HUES64 (cell line): ENCODE data around the gene SPTAN1.

Source experiments
- H3K27ac ChIP-seq: 2 replicates; pipeline ENCODE4 v1.7.0; 2013; ENCODE audit warnings: low read depth, low read length, inconsistent platforms
- H3K27me3 ChIP-seq: 2 replicates; pipeline ENCODE4 v1.6.1; 2013; ENCODE audit warnings: mild to moderate bottlenecking, low read length; ENCODE audit not compliant: insufficient read depth
- H3K36me3 ChIP-seq: 2 replicates; pipeline ENCODE4 v1.6.1; 2013; ENCODE audit warnings: mild to moderate bottlenecking, low read length; ENCODE audit not compliant: insufficient read depth
- H3K4me1 ChIP-seq: 2 replicates; pipeline ENCODE4 v1.6.1; 2013; ENCODE audit warnings: mild to moderate bottlenecking, low read length, moderate library complexity; ENCODE audit not compliant: insufficient read depth
- H3K4me3 ChIP-seq: 2 replicates; pipeline ENCODE4 v1.5.1; 2013; ENCODE audit warnings: mild to moderate bottlenecking, low read length, moderate library complexity
- H3K9ac ChIP-seq: 2 replicates; pipeline ENCODE4 v1.6.1; 2013; ENCODE audit warnings: mild to moderate bottlenecking, low read depth, low read length
- H3K9me3 ChIP-seq: 2 replicates; pipeline ENCODE4 v1.6.1; 2013; ENCODE audit warnings: low read depth, low read length; ENCODE audit not compliant: insufficient read depth
- WGBS: fragments of 150-250, 120-280 bp; methylation state at CpG from one replicate; pipeline ENCODE4 v1.1.7; 2013; ENCODE audit warnings: missing lambda C conversion rate; 5-methylcytosine and 5-hydroxymethylcytosine counted together

The SPTAN1 gene

GRCh38 chr9:128528445-128529160 is 23.8 kb upstream of the SPTAN1 start:
- H3K27me3 ChIP-seq: no peaks in the 10 kb centered on the region
- WGBS: 96% methylated on average over 15 of the region's 15 CpGs
- peaks cover 47% of the 10 kb centered on the region for H3K36me3 ChIP-seq
- H3K9ac ChIP-seq: no peak overlapping the region
- H3K9me3 ChIP-seq: no peaks in the 10 kb centered on the region
- H3K27ac ChIP-seq: no peak overlapping the region
- no peaks in the 10 kb centered on the region for H3K4me1 ChIP-seq
- H3K4me3 ChIP-seq: no peak overlapping the region

GRCh38 chr9:128529191-128529590 is 23.2 kb upstream of the SPTAN1 start:
- no peaks in the 10 kb centered on the region for H3K27me3 ChIP-seq
- 90% methylated on average over 4 of the region's 4 CpGs for WGBS
- no peak overlapping the region for H3K27ac ChIP-seq
- H3K36me3 ChIP-seq: peaks cover 44% of the 10 kb centered on the region
- H3K4me1 ChIP-seq: no peaks in the 10 kb centered on the region
- no peaks in the 10 kb centered on the region for H3K9me3 ChIP-seq
- H3K9ac ChIP-seq: no peak overlapping the region
- H3K4me3 ChIP-seq: no peak overlapping the region

GRCh38 chr9:128532581-128532980 is 19.8 kb upstream of the SPTAN1 start:
- no peak overlapping the region for H3K4me3 ChIP-seq
- no peaks in the 10 kb centered on the region for H3K27me3 ChIP-seq
- no peak overlapping the region for H3K27ac ChIP-seq
- WGBS: 96% methylated on average over 4 of the region's 4 CpGs
- no peaks in the 10 kb centered on the region for H3K9me3 ChIP-seq
- no peak overlapping the region for H3K9ac ChIP-seq
- no peaks in the 10 kb centered on the region for H3K4me1 ChIP-seq
- H3K36me3 ChIP-seq: peaks cover 30% of the 10 kb centered on the region

- H3K27me3 ChIP-seq: no peaks in the 10 kb centered on the region
- no peaks in the 10 kb centered on the region for H3K9me3 ChIP-seq
- no peak overlapping the region for H3K9ac ChIP-seq
- no peaks in the 10 kb centered on the region for H3K4me1 ChIP-seq
- peaks cover 54% of the 10 kb centered on the region for H3K36me3 ChIP-seq
- H3K27ac ChIP-seq: no peak overlapping the region
- H3K4me3 ChIP-seq: no peak overlapping the region
- WGBS: 92% methylated on average over 3 of the region's 3 CpGs
Measured at GRCh38 chr9:128540634-128541360, 11.6 kb upstream of the SPTAN1 start.

- H3K36me3 ChIP-seq: peaks cover 9% of the 10 kb centered on the region
Measured at GRCh38 chr9:128546504-128546903, 5.9 kb upstream of the SPTAN1 start.

GRCh38 chr9:128548876-128549275 is 3.5 kb upstream of the SPTAN1 start:
- Histone ChIP-seq H3K27me3 (peaks cover 8% of the 10 kb centered on the region; the same call in 1 of the 2 replicates), H3K9ac (no peak overlapping the region), H3K27ac (no peak overlapping the region), H3K4me1 (peaks cover 18% of the 10 kb centered on the region), H3K9me3 (no peaks in the 10 kb centered on the region), H3K36me3 (no peaks in the 10 kb centered on the region), H3K4me3 (no peak overlapping the region)
- WGBS: 90% methylated on average over 7 of the region's 7 CpGs

More at GRCh38 chr9:128546504-128546903, 5.9 kb upstream of the SPTAN1 start:
- H3K27me3 ChIP-seq: 0 out of 2 replicates have a peak, but pooled peaks cover 3% of the 10 kb centered on the region
- H3K9ac ChIP-seq: no peak overlapping the region
- 90% methylated on average over 3 of the region's 3 CpGs for WGBS
- H3K4me3 ChIP-seq: no peak overlapping the region
- peaks cover 9% of the 10 kb centered on the region for H3K4me1 ChIP-seq
- no peak overlapping the region for H3K27ac ChIP-seq
- H3K9me3 ChIP-seq: no peaks in the 10 kb centered on the region

GRCh38 chr9:128550226-128550625 is 2.2 kb upstream of the SPTAN1 start:
- H3K36me3 ChIP-seq: no peaks in the 10 kb centered on the region
- no peaks in the 10 kb centered on the region for H3K9me3 ChIP-seq
- H3K27ac ChIP-seq: no peak overlapping the region
- H3K4me1 ChIP-seq: peaks cover 31% of the 10 kb centered on the region
- H3K27me3 ChIP-seq: peaks cover 8% of the 10 kb centered on the region; the same call in 1 of the 2 replicates
- no peak overlapping the region for H3K4me3 ChIP-seq
- H3K9ac ChIP-seq: no peak overlapping the region
- WGBS: 80% methylated on average over 1 of the region's 2 CpGs

GRCh38 chr9:128550770-128551656 is 1.4 kb upstream of the SPTAN1 start:
- peaks cover 36% of the 10 kb centered on the region for H3K4me1 ChIP-seq
- H3K9ac ChIP-seq: peak overlapping the region; percentile 69; the same call in 1 of the 2 replicates
- WGBS: 49% methylated on average over 11 of the region's 11 CpGs
- H3K27ac ChIP-seq: no peak overlapping the region
- H3K36me3 ChIP-seq: no peaks in the 10 kb centered on the region
- no peaks in the 10 kb centered on the region for H3K9me3 ChIP-seq
- H3K27me3 ChIP-seq: peaks cover 8% of the 10 kb centered on the region; the same call in 1 of the 2 replicates
- peak overlapping the region; percentile 81 for H3K4me3 ChIP-seq

- H3K4me3 ChIP-seq: peak overlapping the region; percentile 81
- H3K27ac ChIP-seq: peak overlapping the region; percentile 45; the same call in 1 of the 2 replicates
- no peaks in the 10 kb centered on the region for H3K9me3 ChIP-seq
- peak overlapping the region; percentile 69 for H3K9ac ChIP-seq
- H3K4me1 ChIP-seq: peaks cover 42% of the 10 kb centered on the region
- peaks cover 8% of the 10 kb centered on the region; the same call in 1 of the 2 replicates for H3K27me3 ChIP-seq
- no peaks in the 10 kb centered on the region for H3K36me3 ChIP-seq
- WGBS: 8% methylated on average over 22 of the region's 22 CpGs
Measured at GRCh38 chr9:128551657-128552152, 682 bp upstream of the SPTAN1 start.

GRCh38 chr9:128552744-128553440 is 505 bp downstream of the SPTAN1 start:
- Histone ChIP-seq H3K9me3 (no peaks in the 10 kb centered on the region), H3K36me3 (no peaks in the 10 kb centered on the region), H3K27me3 (peaks cover 8% of the 10 kb centered on the region; the same call in 1 of the 2 replicates), H3K9ac (peak overlapping the region; percentile 88), H3K27ac (peak overlapping the region; percentile 86), H3K4me3 (peak overlapping the region; percentile 81), H3K4me1 (peaks cover 43% of the 10 kb centered on the region)
- under 1% methylated on average over 59 of the region's 59 CpGs for WGBS
